OCI-LY3 (cell line): ENCODE results near the gene OR8A1.

Source experiments
- H2AFZ ChIP-seq: fragments of 200-600, 300-600 bp; shearing (Covaris generic); 2 replicates; pipeline ENCODE4 v1.6.0; 2014; ENCODE audit warnings: antibody characterized with exemption, low read depth, low read length
- H3K27ac ChIP-seq: fragments of 200-600, 300-600 bp; sonication (generic); 2 replicates; pipeline ENCODE4 v1.5.1; 2014; ENCODE audit warnings: mild to moderate bottlenecking, low read length, moderate library complexity, mixed read lengths
- H3K27me3 ChIP-seq: fragments of 200-600, 300-600 bp; sonication (generic); 2 replicates; pipeline ENCODE4 v1.6.1; 2014; ENCODE audit warnings: low read depth, low read length, mixed read lengths
- H3K36me3 ChIP-seq: fragments of 200-600, 300-600 bp; sonication (generic); replicated peaks from 2 replicates; pipeline ENCODE3; 2014; ENCODE audit warnings: low read depth, low read length, mixed read lengths
- H3K4me1 ChIP-seq: fragments of 300-600, 200-600 bp; sonication (generic); 2 replicates; pipeline ENCODE4 v1.6.1; 2014; ENCODE audit warnings: low read length, mixed read lengths
- H3K4me2 ChIP-seq: fragments of 200-600, 300-600 bp; sonication (generic); 2 replicates; pipeline ENCODE4 v1.6.1; 2014; ENCODE audit warnings: low read length, mixed read lengths
- H3K4me3 ChIP-seq: fragments of 300-600, 200-600 bp; sonication (generic); 2 replicates; pipeline ENCODE4 v1.5.1; 2014; ENCODE audit warnings: antibody characterized with exemption, mild to moderate bottlenecking, low read length, moderate library complexity
- H3K79me2 ChIP-seq: fragments of 300-600, 200-600 bp; shearing (Covaris generic); 2 replicates; pipeline ENCODE4 v1.6.1; 2014; ENCODE audit warnings: mild to moderate bottlenecking, low read length, mixed read lengths
- H3K9ac ChIP-seq: fragments of 300-600, 200-600 bp; shearing (Covaris generic); 2 replicates; pipeline ENCODE4 v1.6.0; 2014; ENCODE audit warnings: mild to moderate bottlenecking, low read length, moderate library complexity
- H3K9me3 ChIP-seq: fragments of 200-600, 300-600 bp; shearing (Covaris generic); 2 replicates; pipeline ENCODE4 v1.6.1; 2014; ENCODE audit warnings: low read length, mixed read lengths; ENCODE audit not compliant: insufficient read depth
- H4K20me1 ChIP-seq: fragments of 200-600, 300-600 bp; sonication (generic); 2 replicates; pipeline ENCODE4 v1.6.1; 2016; ENCODE audit warnings: low read length, mixed read lengths; ENCODE audit not compliant: insufficient read depth
- CTCF ChIP-seq: fragments of 200-600, 300-600 bp; sonication (generic); IDR thresholded peaks from 2 replicates; pipeline ENCODE4 v1.5.1; 2014; ENCODE audit warnings: antibody characterized with exemption, low read length, low read depth
- EZH2phosphoT487 ChIP-seq: fragments of 200-600 bp; shearing (Covaris generic); IDR thresholded peaks from 2 replicates; pipeline ENCODE4 v1.6.1; 2018; ENCODE audit warnings: antibody characterized with exemption, mixed run types, low read depth

Gene OR8A1

DNA sequence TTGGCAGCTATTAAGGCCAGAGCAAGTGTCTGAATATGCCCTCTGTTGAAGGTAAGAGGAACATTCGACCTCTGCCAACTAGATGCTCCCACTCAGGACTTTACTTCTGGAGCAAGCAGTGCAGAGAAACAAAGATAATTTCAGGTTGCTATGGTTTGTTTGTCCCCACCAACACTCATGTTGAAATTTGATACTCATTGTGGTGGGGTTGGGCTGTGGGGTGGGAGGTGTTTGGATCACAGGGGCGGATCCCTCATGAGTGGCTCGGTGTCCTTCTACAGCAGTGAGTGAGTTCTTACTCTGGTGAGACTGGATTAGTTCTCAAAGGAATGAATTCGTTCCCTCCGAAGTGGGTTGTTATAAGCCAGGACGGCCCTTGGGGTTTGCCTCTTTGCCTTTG is 12.0 kb downstream of the OR8A1 start:
- Histone ChIP-seq H3K27me3 (no peaks in the 10 kb centered on the region), H3K4me2 (no peak overlapping the region), H3K27ac (no peak overlapping the region), H3K9me3 (no peaks in the 10 kb centered on the region), H3K79me2 (no peaks in the 10 kb centered on the region), H3K4me3 (no peak overlapping the region), H3K36me3 (no peaks in the 10 kb centered on the region), H3K9ac (no peak overlapping the region), H3K4me1 (peaks cover 7% of the 10 kb centered on the region; the same call in 1 of the 2 replicates), H4K20me1 (no peaks in the 10 kb centered on the region), H2AFZ (no peak overlapping the region)
- TF ChIP-seq CTCF (no peak), EZH2phosphoT487 (no peak)

GRCh38 chr11:124582565-124582964 is 12.8 kb downstream of the OR8A1 start:
- Histone ChIP-seq H3K79me2 (no peaks in the 10 kb centered on the region), H3K9ac (no peak overlapping the region), H3K9me3 (no peaks in the 10 kb centered on the region), H3K27me3 (no peaks in the 10 kb centered on the region), H3K36me3 (no peaks in the 10 kb centered on the region), H4K20me1 (no peaks in the 10 kb centered on the region), H2AFZ (no peak overlapping the region), H3K27ac (no peak overlapping the region), H3K4me2 (no peak overlapping the region), H3K4me1 (peaks cover 7% of the 10 kb centered on the region; the same call in 1 of the 2 replicates), H3K4me3 (no peak overlapping the region)
- no peak for TF ChIP-seq EZH2phosphoT487
- TF ChIP-seq CTCF: no peak

DNA sequence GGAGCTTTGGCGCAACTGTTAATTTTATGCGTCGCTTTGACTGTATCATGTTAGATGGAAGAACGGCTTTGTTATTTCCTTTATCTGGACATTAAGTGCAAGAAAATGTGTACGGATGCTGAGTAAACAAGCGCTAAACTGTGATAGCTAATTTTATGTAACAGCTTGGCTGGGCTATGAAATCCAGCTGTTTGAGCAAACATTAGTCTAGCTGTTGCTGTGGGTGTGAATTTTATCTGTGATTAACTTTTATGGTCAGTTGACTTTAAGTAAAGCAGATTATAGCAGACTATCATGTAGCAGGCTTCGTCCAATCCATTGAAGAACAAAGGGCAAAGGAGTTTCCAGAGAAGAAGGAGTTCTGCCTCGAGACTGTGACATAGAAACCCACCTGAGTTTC is 14.0 kb downstream of the OR8A1 start:
- H3K9me3 ChIP-seq: no peaks in the 10 kb centered on the region

DNA sequence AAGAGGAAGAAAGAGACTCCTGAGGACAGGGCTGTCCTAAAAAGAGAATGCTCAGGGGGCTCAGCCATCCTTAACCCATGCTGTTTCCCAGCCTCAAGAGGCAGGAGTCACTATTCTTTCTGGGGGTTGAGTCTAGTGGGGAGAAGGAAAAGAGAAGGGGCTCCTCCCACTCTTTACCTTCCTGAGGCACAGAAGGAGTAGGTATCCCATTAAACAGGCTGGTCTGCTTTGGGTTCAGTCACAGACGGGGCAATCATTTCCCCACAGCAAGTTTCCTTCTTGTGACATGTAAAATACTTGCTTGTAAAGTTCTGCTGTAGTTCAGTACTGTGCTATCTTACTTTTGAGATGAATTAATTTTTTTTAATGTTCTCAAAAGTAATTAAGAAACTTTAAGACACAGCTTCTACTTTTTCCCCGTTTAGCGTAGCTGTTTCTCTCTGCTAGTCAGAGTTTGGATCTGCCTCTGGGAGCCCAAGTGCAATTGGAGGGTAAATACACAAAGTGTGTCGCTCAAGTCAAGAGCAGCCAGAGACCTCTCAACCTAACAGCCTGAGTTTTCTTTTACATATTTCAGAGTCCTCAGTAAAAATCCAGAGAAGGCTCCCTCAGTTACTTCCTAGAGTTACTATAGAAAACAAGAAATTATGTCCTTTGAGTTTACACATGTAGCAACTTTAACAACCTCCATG is 15.0 kb downstream of the OR8A1 start:
- H4K20me1 ChIP-seq: no peaks in the 10 kb centered on the region
- H3K79me2 ChIP-seq: no peaks in the 10 kb centered on the region
- no peak overlapping the region for H3K4me2 ChIP-seq
- H3K27ac ChIP-seq: no peak overlapping the region
- no peak overlapping the region for H3K9ac ChIP-seq
- no peaks in the 10 kb centered on the region for H3K27me3 ChIP-seq
- H3K36me3 ChIP-seq: no peaks in the 10 kb centered on the region
- H3K9me3 ChIP-seq: no peaks in the 10 kb centered on the region
- no peak overlapping the region for H3K4me3 ChIP-seq
- H3K4me1 ChIP-seq: peaks cover 7% of the 10 kb centered on the region; the same call in 1 of the 2 replicates
- no peak overlapping the region for H2AFZ ChIP-seq
- no peak for TF ChIP-seq CTCF
- no peak for TF ChIP-seq EZH2phosphoT487

More for the DNA sequence above, 14.0 kb downstream of the OR8A1 start:
- Histone ChIP-seq H3K79me2 (no peaks in the 10 kb centered on the region), H3K4me2 (no peak overlapping the region), H3K4me1 (peaks cover 7% of the 10 kb centered on the region; the same call in 1 of the 2 replicates), H3K27me3 (no peaks in the 10 kb centered on the region), H4K20me1 (no peaks in the 10 kb centered on the region), H3K36me3 (no peaks in the 10 kb centered on the region), H3K27ac (no peak overlapping the region), H3K9ac (no peak overlapping the region), H3K4me3 (no peak overlapping the region), H2AFZ (no peak overlapping the region)
- TF ChIP-seq CTCF (no peak), EZH2phosphoT487 (no peak)
